GM10248 (cell line): Measurements from ENCODE around the gene ESAM.
"Not testable (repeated sequence)": the region's sequence is repeated elsewhere in the genome, so short reads cannot be mapped to it uniquely, and the experiment has no call there.

Source experiments
- CTCF ChIA-PET: fragments of 300-600 bp; sonication (Branson Sonifier 250); formaldehyde crosslinking; extraction: SDS; loops from one replicate; lab custom pipeline; 2021; ENCODE audit warnings: antibody characterized with exemption; lab: Yijun Ruan, JAX
- POLR2A ChIA-PET: fragments of 350-650 bp; sonication (Branson Sonifier 250); formaldehyde crosslinking; extraction: SDS; loops from one replicate; lab custom pipeline; 2020; ENCODE audit warnings: antibody characterized with exemption; lab: Yijun Ruan, JAX
- DNase-seq: peaks from one replicate; pipeline ENCODE4 v3.0.0; 2012; ENCODE audit errors: extremely low spot score
- TF ChIP-seq, protein P1 (sequence below): IDR thresholded peaks from 2 replicates; pipeline ENCODE4 v1.5.1; 2012; ENCODE audit warnings: mild to moderate bottlenecking, low read depth; ENCODE audit errors: extremely low read depth, missing control alignments, control extremely low read depth

Gene ESAM

DNA sequence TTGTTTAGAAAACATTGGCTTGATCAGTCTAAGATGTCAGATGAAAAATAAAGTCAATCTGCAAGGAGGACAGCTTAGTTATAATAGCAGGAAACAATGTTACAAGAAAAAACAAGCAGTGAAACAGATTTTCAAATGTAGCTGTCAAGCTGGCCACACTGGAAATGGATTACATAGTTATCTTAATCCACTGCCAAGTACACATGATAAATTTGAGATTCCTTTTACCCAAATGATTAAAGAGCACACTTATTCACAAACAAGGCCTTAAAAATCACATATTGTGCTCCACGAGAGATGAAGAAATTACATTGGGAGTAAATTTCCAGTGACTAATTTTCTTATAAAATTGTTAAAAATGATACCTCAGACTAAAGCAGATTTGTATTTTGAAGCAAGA lies 17.5 kb upstream of the ESAM start:
- CTCF ChIA-PET, result interaction anchor here (1.1 to 9.0 kb wide), 5 partner anchors 9 to 19 kb away, joined by 3 to 85 read pairs (median 9); partner anchors contain the start of gene ESAM
- POLR2A ChIA-PET, result no interaction called here
- no peak for DNase-seq
- TF ChIP-seq, protein P1, sequence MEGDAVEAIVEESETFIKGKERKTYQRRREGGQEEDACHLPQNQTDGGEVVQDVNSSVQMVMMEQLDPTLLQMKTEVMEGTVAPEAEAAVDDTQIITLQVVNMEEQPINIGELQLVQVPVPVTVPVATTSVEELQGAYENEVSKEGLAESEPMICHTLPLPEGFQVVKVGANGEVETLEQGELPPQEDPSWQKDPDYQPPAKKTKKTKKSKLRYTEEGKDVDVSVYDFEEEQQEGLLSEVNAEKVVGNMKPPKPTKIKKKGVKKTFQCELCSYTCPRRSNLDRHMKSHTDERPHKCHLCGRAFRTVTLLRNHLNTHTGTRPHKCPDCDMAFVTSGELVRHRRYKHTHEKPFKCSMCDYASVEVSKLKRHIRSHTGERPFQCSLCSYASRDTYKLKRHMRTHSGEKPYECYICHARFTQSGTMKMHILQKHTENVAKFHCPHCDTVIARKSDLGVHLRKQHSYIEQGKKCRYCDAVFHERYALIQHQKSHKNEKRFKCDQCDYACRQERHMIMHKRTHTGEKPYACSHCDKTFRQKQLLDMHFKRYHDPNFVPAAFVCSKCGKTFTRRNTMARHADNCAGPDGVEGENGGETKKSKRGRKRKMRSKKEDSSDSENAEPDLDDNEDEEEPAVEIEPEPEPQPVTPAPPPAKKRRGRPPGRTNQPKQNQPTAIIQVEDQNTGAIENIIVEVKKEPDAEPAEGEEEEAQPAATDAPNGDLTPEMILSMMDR, result no peak

DNA sequence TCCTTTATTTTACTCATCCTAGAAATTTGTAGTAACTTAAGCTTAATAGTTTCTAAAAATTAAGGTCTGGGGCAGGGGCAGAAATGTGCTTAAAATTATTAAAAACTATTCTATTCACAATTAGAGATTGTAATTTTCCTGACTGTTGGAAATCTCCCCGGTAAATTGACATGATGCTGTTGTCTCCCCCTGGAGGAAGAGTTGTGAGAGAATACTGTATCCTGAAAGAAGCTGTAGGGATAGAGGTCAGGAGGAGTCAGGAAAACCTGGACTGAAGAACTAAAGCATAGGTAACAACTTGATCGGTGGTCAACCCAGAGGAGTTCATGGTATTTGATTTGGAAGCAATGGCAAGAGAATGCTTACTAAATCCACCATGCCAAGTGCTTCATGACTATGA lies 16.2 kb upstream of the ESAM start:
- ChIA-PET CTCF (interaction anchor here (0.9 to 9.0 kb wide), 7 partner anchors 9 to 41 kb away, joined by 3 to 85 read pairs (median 4); partner anchors contain the start of gene ESAM), POLR2A (no interaction called here)
- no peak for DNase-seq
- TF ChIP-seq, protein P1, result no peak

DNA sequence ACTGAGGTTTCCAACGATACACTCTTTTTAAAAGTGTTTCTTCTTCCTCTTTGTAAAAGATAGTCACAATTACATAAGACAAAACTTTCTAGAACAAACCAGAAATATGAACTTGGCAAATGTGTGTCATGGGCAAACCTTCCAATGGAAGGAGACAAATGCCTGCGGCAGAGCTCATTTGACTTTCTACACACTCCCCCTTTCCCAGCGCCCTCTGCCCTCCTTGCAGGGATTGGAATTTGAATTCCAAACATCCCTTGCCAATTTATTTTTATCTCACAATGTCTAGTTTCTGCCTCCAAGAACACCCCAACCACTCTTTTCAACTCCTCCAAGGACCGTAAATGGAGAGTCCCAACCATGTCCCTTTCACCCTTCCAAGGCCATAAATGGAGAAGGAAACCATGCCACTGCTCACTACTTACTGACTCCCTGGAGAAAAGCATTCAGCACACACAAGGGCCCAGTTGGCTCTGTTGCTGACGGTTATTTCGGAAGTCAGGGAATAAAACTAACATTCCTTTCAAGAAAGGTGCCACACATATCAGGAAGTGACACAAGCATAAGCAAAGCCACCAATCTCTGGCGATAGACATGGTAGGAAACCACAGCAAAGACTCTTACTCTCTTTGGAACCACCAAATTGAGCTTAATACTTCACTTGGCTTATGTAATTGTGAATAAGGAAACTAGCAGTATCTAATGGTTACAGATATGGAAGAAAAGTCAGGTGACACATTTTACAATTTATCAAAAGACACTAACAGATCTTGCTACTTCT lies 15.0 kb upstream of the ESAM start:
- DNase-seq, result no peak
- TF ChIP-seq, protein P1, result no peak
- ChIA-PET POLR2A (no interaction called here), CTCF (interaction anchor here (1.2 to 9.0 kb wide), 5 partner anchors 7 to 112 kb away, joined by 3 to 85 read pairs (median 7); partner anchors contain the start of gene ESAM)

DNA sequence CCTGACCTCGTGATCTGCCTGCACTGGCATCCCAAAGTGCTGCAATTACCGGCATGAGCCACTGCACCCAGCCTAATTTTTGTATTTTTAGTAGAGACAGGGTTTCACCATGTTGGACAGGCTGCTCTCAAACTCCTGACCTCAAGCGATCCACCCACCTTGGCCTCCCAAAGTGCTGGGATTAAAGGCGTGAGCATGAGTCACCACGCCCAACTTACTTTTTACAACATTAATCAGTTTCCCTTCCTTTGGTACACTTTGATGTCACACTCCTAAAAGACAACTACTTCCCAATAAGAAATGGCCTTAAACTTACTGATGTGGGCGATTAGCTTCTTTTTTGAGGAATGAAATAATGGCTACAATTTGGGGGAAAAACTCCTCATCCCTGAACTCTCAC lies 8.9 kb upstream of the ESAM start:
- POLR2A ChIA-PET, DNase-seq: not testable (repeated sequence)
- CTCF ChIA-PET, result interaction anchor here (1.1 to 21.1 kb wide), 4 partner anchors 9 to 26 kb away, joined by 4 to 381 read pairs (median 96); partner anchors contain the start of genes MSANTD2, NRGN and VSIG2

DNA sequence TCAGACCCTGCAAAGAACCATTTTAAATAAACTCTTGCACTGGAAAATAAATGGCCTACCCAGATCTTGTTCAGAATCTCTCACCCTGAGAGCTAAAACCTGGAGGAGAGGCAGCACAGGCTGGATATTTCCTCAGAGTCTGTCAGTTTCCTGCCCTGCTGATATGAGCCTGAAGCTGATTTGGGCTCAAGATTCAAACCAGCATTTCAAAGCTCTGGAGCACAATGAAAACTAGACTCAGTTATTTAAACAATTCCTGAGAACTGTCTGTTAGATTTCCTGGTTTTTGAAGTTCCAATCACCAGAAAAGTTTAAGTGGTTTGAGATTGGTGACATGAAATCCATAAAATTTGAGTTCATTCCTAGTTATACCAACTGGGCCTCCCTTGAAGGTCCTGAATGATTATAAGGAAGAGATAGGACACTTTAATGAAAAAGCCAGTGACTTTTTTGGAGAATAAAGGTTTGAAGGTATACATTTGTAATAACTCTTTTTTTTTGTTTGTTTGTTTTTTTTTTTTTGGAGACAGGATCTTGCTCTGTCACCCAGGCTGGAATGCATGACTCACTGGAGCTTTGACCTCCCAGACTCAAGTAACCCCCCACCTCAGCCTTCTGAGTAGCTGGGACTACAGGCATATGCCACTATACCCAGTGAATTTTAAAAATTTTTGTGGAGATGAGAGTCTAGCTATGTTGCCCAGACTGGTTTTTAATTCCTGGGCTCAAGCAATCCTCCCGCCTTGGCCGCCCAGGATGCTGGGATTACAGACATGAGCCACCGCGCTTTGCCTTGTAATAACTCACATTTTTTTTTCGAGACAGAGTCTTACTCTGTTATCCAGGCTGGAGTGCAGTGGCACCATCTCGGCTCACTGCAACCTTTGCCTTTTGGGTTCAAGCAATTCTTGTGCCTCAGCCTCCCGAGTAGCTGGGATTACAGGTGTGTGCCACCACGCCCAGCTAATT lies 8.0 kb upstream of the ESAM start:
- ChIA-PET CTCF (interaction anchor here (1.1 to 21.1 kb wide), 10 partner anchors 8 to 125 kb away, joined by 3 to 381 read pairs (median 8); partner anchors contain the start of genes MSANTD2, NRGN and VSIG2), POLR2A (no interaction called here)
- TF ChIP-seq, protein P1, result no peak
- DNase-seq, result no peak

DNA sequence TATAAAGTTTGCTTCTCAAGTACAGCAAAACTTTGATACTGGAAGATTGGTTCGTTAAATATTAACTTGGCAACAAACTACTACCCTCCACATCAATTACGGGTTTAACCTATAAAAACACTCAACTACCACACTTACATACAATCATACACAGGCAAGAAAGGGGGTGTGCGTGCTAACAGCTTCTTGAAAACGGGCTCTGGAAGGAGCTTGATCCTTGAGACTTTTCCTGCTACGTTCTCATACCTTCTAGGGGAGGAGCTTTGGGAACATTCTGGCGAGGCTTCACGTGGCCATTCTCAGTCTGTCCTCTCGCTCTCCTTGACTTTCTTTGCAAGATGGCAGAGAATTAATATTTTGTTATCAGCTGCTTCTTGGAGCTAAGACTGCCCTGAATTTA lies 6.8 kb upstream of the ESAM start:
- TF ChIP-seq, protein P1, result no peak
- ChIA-PET CTCF (interaction anchor here (1.4 to 21.1 kb wide), 8 partner anchors 9 to 124 kb away, joined by 4 to 381 read pairs (median 10); partner anchors contain the start of genes MSANTD2, NRGN and VSIG2), POLR2A (no interaction called here)
- DNase-seq, result no peak
